Common myeloid progenitor, CD34-positive (primary cell): ENCODE results near the gene GASK1A.

Source experiments
- CTCF ChIA-PET: fragments of 350-600 bp; sonication (Branson Sonifier 250); formaldehyde crosslinking; loops from one replicate; lab custom pipeline; 2021; ENCODE audit warnings: antibody characterized with exemption; lab: Charles Lee
- POLR2A ChIA-PET: fragments of 350-600 bp; sonication (Branson Sonifier 250); formaldehyde crosslinking; loops from one replicate; lab custom pipeline; 2021; ENCODE audit warnings: antibody characterized with exemption; lab: Charles Lee
- DNase-seq, 3 donors: peaks; one replicate each; pipeline versions ENCODE4 v3.0.0 to v3.0.0-alpha.2; 2013
- H3K27ac ChIP-seq, 2 experiments: 1 replicate in 1 of 2; 2 replicates in 1 of 2; pipeline ENCODE4 v1.7.0; 2013; ENCODE audit warnings: inconsistent platforms in 2 of 2, low read length in 2 of 2, mild to moderate bottlenecking in 2 of 2, low read depth in 1 of 2, moderate library complexity in 1 of 2; ENCODE audit not compliant: severe bottlenecking in 2 of 2, insufficient read depth in 1 of 2, poor library complexity in 1 of 2
- H3K27me3 ChIP-seq, 5 experiments: replicated peaks in 2 of 5; 1 replicate in 3 of 5; 2 replicates in 2 of 5; pipeline versions ENCODE4 v1.6.1 to v1.7.0; 2013; ENCODE audit warnings: low read length in 4 of 5, mild to moderate bottlenecking in 2 of 5, moderate library complexity in 2 of 5, inconsistent platforms in 1 of 5; ENCODE audit not compliant: insufficient read depth in 5 of 5, control insufficient read depth in 4 of 5
- H3K36me3 ChIP-seq, 4 experiments: 1 replicate in 2 of 4; 2 replicates in 2 of 4; pipeline versions ENCODE4 v1.6.1 to v1.7.0; 2013; ENCODE audit warnings: low read length in 3 of 4, control low read depth in 1 of 4, mild to moderate bottlenecking in 1 of 4; ENCODE audit not compliant: control insufficient read depth in 4 of 4, insufficient read depth in 4 of 4
- H3K4me1 ChIP-seq, 4 experiments: 1 replicate in 3 of 4; 2 replicates in 1 of 4; pipeline versions ENCODE4 v1.6.1 to v1.7.1; 2013; ENCODE audit warnings: low read length in 3 of 4, mild to moderate bottlenecking in 3 of 4, control low read depth in 1 of 4, inconsistent platforms in 1 of 4, moderate library complexity in 1 of 4; ENCODE audit not compliant: control insufficient read depth in 4 of 4, insufficient read depth in 4 of 4; ENCODE audit errors: control extremely low read depth in 1 of 4
- H3K4me3 ChIP-seq, 7 experiments: 1 replicate in 4 of 7; 2 replicates in 3 of 7; pipeline versions ENCODE4 v1.5.1 to v1.7.0; 2013; ENCODE audit warnings: mild to moderate bottlenecking in 7 of 7, low read length in 6 of 7, moderate library complexity in 6 of 7, inconsistent platforms in 2 of 7, low read depth in 2 of 7, control low read depth in 1 of 7; ENCODE audit not compliant: insufficient read depth in 4 of 7, control insufficient read depth in 1 of 7; ENCODE audit errors: extremely low read depth in 1 of 7
- H3K9me3 ChIP-seq, 5 experiments: 1 replicate in 4 of 5; 2 replicates in 1 of 5; pipeline versions ENCODE4 v1.6.1 to v1.7.1; 2013; ENCODE audit warnings: low read length in 4 of 5, mild to moderate bottlenecking in 2 of 5, inconsistent platforms in 1 of 5, low read depth in 1 of 5, moderate library complexity in 1 of 5; ENCODE audit not compliant: control insufficient read depth in 4 of 5, insufficient read depth in 2 of 5; ENCODE audit errors: control extremely low read depth in 1 of 5
- WGBS: methylation state at CpG from one replicate; pipeline ENCODE4 v1.1.5; 2013; ENCODE audit not compliant: insufficient coverage; 5-methylcytosine and 5-hydroxymethylcytosine counted together

The GASK1A gene

DNA sequence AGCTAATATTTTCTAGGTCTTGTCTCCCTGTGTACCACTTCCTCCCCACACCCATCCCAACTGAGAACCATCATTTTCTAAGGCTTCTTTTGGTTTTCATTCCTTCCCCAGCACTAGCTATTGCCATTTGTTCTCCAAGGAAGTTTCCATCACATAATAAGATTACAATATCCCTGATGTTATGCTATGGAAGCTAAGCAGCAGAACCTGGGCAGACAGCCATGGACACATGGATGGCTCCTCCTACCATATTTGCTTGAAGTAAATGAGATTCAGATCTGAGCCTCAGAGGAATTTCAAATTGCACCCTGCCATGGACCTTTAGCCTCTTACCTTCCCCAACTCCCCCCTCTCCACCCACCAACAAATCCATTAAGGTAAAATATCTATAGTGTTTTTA lies 31.5 kb downstream of the GASK1A start:
- H3K36me3 ChIP-seq = no peaks in the 10 kb centered on the region
- ChIA-PET POLR2A (no interaction called here), CTCF (no interaction called here)
- peaks cover 0 to 37% (median 20%) of the 10 kb centered on the region in 5 experiments for H3K9me3 ChIP-seq
- H3K27ac ChIP-seq = no peak overlapping the region
- DNase-seq = no peak
- no peaks in the 10 kb centered on the region for H3K4me1 ChIP-seq
- no peaks in the 10 kb centered on the region for H3K27me3 ChIP-seq
- no peak overlapping the region for H3K4me3 ChIP-seq

DNA sequence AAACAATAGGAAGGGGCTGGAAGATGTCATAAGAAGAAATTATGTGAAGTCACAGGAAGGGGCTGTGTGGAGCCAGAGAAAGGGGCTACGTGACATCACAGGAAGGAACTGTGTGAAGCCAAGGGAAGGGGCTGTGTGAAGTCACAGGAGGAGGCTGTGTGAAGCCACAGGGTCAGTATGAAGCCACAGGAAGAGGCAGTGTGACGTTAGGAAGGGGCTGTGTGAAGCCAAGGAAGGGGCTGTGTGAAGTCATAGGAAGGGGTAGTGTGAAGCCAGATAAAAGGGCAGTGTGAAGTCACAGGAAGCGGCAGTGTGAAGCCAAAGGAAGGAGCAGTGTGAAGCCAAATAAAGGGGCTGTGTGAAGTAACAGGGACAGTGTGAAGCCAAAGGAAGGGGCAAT lies 32.5 kb downstream of the GASK1A start:
- CTCF ChIA-PET = no interaction called here
- H3K9me3 ChIP-seq = peaks cover 0 to 47% (median 27%) of the 10 kb centered on the region in 5 experiments

GRCh38 chr3:43012174-43012573 lies 33.1 kb downstream of the GASK1A start:
- DNase-seq = no peak
- no peaks in the 10 kb centered on the region for H3K4me1 ChIP-seq
- peaks cover 0 to 52% (median 32%) of the 10 kb centered on the region in 5 experiments for H3K9me3 ChIP-seq
- no peaks in the 10 kb centered on the region for H3K36me3 ChIP-seq
- CTCF ChIA-PET = no interaction called here
- no peak overlapping the region for H3K4me3 ChIP-seq
- H3K27ac ChIP-seq = no peak overlapping the region
- H3K27me3 ChIP-seq = no peaks in the 10 kb centered on the region
- POLR2A ChIA-PET = no interaction called here

More for the DNA sequence above, 32.5 kb downstream of the GASK1A start:
- DNase-seq = no peak
- POLR2A ChIA-PET = no interaction called here
- H3K36me3 ChIP-seq = no peaks in the 10 kb centered on the region
- no peaks in the 10 kb centered on the region for H3K4me1 ChIP-seq
- WGBS = 70% methylated on average over 3 of the region's 3 CpGs
- no peaks in the 10 kb centered on the region for H3K27me3 ChIP-seq
- no peak overlapping the region for H3K27ac ChIP-seq
- no peak overlapping the region for H3K4me3 ChIP-seq

- no peaks in the 10 kb centered on the region for H3K4me1 ChIP-seq
- 92% methylated on average over 2 of the region's 2 CpGs for WGBS
- no peaks in the 10 kb centered on the region for H3K36me3 ChIP-seq
- ChIA-PET POLR2A (interaction anchor here (0.5 kb wide), 1 partner anchor 517 kb away, joined by 3 read pairs; no protein-coding TSS in a partner anchor), CTCF (no interaction called here)
- H3K4me3 ChIP-seq = no peak overlapping the region
- peaks cover 0 to 54% (median 33%) of the 10 kb centered on the region in 5 experiments for H3K9me3 ChIP-seq
- DNase-seq = no peak
- H3K27ac ChIP-seq = no peak overlapping the region
- H3K27me3 ChIP-seq = no peaks in the 10 kb centered on the region
Measured at GRCh38 chr3:43013256-43013655, 34.1 kb downstream of the GASK1A start.

DNA sequence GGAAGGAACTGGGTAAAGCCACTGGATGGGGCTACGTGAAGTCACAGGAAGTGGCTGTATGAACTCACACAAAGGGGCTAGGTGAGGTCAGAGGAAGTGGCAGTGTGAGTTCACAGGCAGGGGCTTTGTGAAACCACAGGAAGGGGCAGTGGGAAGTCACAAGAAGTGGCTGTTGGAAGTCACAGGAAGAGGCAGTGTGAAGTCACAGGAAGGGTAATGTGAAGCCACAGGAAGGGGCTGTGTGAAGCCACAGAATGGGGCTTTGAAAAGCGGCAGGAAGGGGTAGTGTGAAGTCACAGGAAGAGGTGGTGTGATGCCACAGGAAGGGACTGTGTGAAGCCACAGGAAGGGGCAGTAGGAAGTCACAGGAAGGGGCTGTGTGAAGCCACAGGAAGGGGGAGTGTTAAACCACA lies 34.6 kb downstream of the GASK1A start:
- 29% methylated on average over 2 of the region's 2 CpGs for WGBS
- peak; percentile 29 to 45 (median 36) for DNase-seq
- no peak overlapping the region for H3K27ac ChIP-seq

DNA sequence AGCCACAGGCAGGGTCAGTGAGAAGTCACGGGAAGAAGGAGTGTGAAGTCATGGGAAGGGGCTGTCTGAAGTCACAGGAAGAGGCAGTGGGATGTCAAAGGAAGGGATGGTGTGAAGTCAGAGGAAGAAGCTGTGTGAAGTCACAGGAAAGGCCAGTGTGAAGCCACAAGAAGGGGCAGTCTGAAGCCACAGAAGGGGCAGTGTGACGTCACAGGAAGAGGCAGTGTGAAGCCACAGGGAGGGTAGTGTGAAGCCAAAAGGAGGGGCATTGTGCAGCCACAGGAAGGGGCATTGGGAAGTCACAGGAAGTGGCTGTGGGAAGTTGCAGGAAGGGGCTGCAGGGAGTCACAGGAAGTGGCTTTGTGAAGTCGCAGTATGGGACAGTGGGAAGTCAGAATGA lies 35.1 kb downstream of the GASK1A start:
- CTCF ChIA-PET = no interaction called here
- H3K4me1 ChIP-seq = no peaks in the 10 kb centered on the region
- no peaks in the 10 kb centered on the region for H3K36me3 ChIP-seq
- H3K9me3 ChIP-seq = peaks cover 0 to 54% (median 33%) of the 10 kb centered on the region in 5 experiments
- H3K27ac ChIP-seq = no peak overlapping the region
- H3K4me3 ChIP-seq = no peak overlapping the region
- POLR2A ChIA-PET = no interaction called here
- no peak for DNase-seq
- WGBS = 78% methylated on average over 3 of the region's 3 CpGs
- H3K27me3 ChIP-seq = no peaks in the 10 kb centered on the region

More for the DNA sequence above, 34.6 kb downstream of the GASK1A start:
- Histone ChIP-seq H3K4me1 (no peaks in the 10 kb centered on the region), H3K9me3 (peaks cover 0 to 54% (median 33%) of the 10 kb centered on the region in 5 experiments), H3K27me3 (no peaks in the 10 kb centered on the region), H3K36me3 (no peaks in the 10 kb centered on the region), H3K4me3 (no peak overlapping the region)
- CTCF ChIA-PET = no interaction called here
- POLR2A ChIA-PET = no interaction called here

- no peak overlapping the region for H3K4me3 ChIP-seq
- CTCF ChIA-PET = no interaction called here
- no peaks in the 10 kb centered on the region for H3K36me3 ChIP-seq
- no peak overlapping the region for H3K27ac ChIP-seq
- peak in 1 of 3 donors; percentile 13 for DNase-seq
- POLR2A ChIA-PET = no interaction called here
- H3K9me3 ChIP-seq = peaks cover 0 to 54% (median 33%) of the 10 kb centered on the region in 5 experiments
- H3K4me1 ChIP-seq = no peaks in the 10 kb centered on the region
- WGBS = 13% methylated on average over 1 of the region's 1 CpG
- no peaks in the 10 kb centered on the region for H3K27me3 ChIP-seq
Measured at GRCh38 chr3:43014956-43015355, 35.8 kb downstream of the GASK1A start.
